Stomach (tissue), 9 donors: ENCODE measurements around the gene GGTA1. TPM values are rescaled to one million over a fixed set of nuclear protein-coding genes. Genes with fewer than 3 reads are reported as not detected.

Source experiments
- DNase-seq, 2 donors: peaks; one replicate each; pipeline versions ENCODE4 v3.0.0 to v3.0.0-alpha.2; 2013 to 2019
- H3K27ac ChIP-seq, 5 donors: fragments of 200-600 bp in 4 of 5; sonication (generic) in 4 of 5; one replicate each; pipeline ENCODE4 v1.5.1; 2013 to 2019; ENCODE audit warnings: mild to moderate bottlenecking in 1 of 5, moderate library complexity in 1 of 5
- H3K27me3 ChIP-seq, 3 donors: fragments of 200-600 bp; sonication (generic); one replicate each; pipeline ENCODE4 v1.5.1; 2017 to 2019; ENCODE audit warnings: mixed run types in 1 of 3
- H3K36me3 ChIP-seq, 4 donors: fragments of 200-600 bp; sonication (generic); 1 replicate in 3 of 4; 2 replicates in 1 of 4; pipeline ENCODE4 v1.5.1; 2016 to 2019
- H3K4me1 ChIP-seq, 4 donors: fragments of 200-600 bp; sonication (generic); one replicate each; pipeline ENCODE4 v1.5.1; 2016 to 2019
- H3K4me3 ChIP-seq, 4 donors: fragments of 200-600 bp; sonication (generic) in 3 of 4; one replicate each; pipeline ENCODE4 v1.5.1; 2016 to 2019; ENCODE audit warnings: mild to moderate bottlenecking in 1 of 4
- H3K9me3 ChIP-seq, 4 donors: fragments of 200-600 bp; sonication (generic); one replicate each; pipeline ENCODE4 v1.5.1; 2016 to 2019
- EP300 ChIP-seq: sonication (generic); formaldehyde crosslinking; IDR thresholded peaks from one replicate; pipeline ENCODE4 v1.6.1; 2017; ENCODE audit warnings: antibody characterized with exemption
- POLR2A ChIP-seq, 4 donors: fragments of 450-650 bp; IDR thresholded peaks; one replicate each; pipeline ENCODE4 v1.6.1; 2016; ENCODE audit warnings: antibody characterized with exemption in 4 of 4, control low read depth in 2 of 4, mild to moderate bottlenecking in 1 of 4, moderate library complexity in 1 of 4
- POLR2AphosphoS5 ChIP-seq, 3 donors: sonication (generic); formaldehyde crosslinking; IDR thresholded peaks; one replicate each; pipeline ENCODE4 v1.6.1; 2016; ENCODE audit warnings: antibody characterized with exemption in 3 of 3
- WGBS, 5 donors: extraction: QIAGEN DNeasy Blood & Tissue Kit in 3 of 5; methylation state at CpG; one replicate each; pipeline versions ENCODE4 v1.1.5 to v1.1.7; 2013 to 2018; 5-methylcytosine and 5-hydroxymethylcytosine counted together
- intact Hi-C: fragments of 100-400 bp; cut with DNase I; formaldehyde crosslinking; loops from one replicate; pipeline ENCODE4 v1.15.1; 2023; ENCODE audit warnings: low total_unique reads
- polyA plus RNA-seq, 3 donors: library from polyadenylated mRNA; stranded (reverse); fragments of 200-250 nt; gene quantifications; one replicate each; pipeline ENCODE4 v1.2.3, GENCODE V29; 2013
- total RNA-seq, 5 donors: library from RNA; depleted of rRNA; stranded (reverse); fragments of >200 nt; gene quantifications; one replicate each; pipeline versions ENCODE4 v1.1.0 to v1.2.3, GENCODE V29; 2014 to 2016
- TF ChIP-seq, protein P1 (sequence below), 7 experiments: fragments of 450-650 bp in 4 of 7; fragments of 200-600 bp in 3 of 7; sonication (generic) in 3 of 7; IDR thresholded peaks; one replicate each; pipeline ENCODE4 v1.5.1; 2016 to 2019; ENCODE audit warnings: antibody characterized with exemption in 7 of 7, control low read depth in 2 of 7, mild to moderate bottlenecking in 1 of 7
- donor health status: healthy with polysubstance abuse.
- donor health status: Bipolar disorder and iron deficiency.
- donor health status: healthy.

The GGTA1 gene
- total and polyA plus RNA-seq, 8 donors: 6.2 to 19.6 (median 7.1) TPM; not detected in 1

DNA sequence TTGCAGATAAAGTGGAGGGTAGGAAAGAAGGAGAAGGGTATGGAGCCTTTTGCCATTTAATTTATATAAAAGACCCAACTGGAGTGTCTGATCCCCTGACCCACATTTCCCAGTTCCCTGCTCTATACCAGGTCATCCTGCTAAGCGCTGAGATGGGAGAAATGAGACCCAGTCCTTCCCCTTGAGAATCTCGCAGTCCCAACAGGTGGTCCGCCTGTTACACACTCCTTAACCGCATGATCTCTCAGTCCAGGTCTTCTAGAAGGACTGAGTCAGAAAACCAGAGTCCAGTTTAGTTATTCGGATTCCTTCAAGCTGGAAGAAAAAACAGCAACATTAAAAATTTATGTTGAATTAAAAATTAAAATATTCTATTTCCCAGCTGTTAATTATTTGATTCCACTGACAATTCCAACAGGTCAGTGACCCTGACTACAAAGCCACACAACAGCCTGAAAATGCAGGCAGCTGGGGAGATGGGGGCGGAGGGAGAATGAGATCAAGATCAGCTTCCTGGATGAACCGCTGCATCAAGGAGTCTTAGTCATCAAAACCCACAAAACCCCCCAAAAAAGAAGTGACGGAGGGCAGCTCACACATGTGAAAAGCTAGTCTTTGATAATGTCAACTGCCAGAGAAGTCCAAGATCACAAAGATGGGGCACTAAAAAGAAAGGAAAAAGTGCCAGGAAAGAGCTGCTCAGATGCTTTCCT lies 44.0 kb downstream of the GGTA1 start:
- H3K9me3 ChIP-seq: no peaks in the 10 kb centered on the region
- intact Hi-C loops: no loop called here
- WGBS, 5 donors: 66 to 75% (median 68%) methylated on average over 8 of the region's 8 CpGs
- H3K4me3 ChIP-seq: no peak overlapping the region
- H3K4me1 ChIP-seq: peaks cover 0 to under 1% (median 0%) of the 10 kb centered on the region in 4 donors
- TF ChIP-seq, protein P1, sequence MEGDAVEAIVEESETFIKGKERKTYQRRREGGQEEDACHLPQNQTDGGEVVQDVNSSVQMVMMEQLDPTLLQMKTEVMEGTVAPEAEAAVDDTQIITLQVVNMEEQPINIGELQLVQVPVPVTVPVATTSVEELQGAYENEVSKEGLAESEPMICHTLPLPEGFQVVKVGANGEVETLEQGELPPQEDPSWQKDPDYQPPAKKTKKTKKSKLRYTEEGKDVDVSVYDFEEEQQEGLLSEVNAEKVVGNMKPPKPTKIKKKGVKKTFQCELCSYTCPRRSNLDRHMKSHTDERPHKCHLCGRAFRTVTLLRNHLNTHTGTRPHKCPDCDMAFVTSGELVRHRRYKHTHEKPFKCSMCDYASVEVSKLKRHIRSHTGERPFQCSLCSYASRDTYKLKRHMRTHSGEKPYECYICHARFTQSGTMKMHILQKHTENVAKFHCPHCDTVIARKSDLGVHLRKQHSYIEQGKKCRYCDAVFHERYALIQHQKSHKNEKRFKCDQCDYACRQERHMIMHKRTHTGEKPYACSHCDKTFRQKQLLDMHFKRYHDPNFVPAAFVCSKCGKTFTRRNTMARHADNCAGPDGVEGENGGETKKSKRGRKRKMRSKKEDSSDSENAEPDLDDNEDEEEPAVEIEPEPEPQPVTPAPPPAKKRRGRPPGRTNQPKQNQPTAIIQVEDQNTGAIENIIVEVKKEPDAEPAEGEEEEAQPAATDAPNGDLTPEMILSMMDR (IDR thresholded peaks at IDR 0.05): no peak
- TF ChIP-seq POLR2AphosphoS5 (IDR thresholded peaks at IDR 0.05) (no peak), POLR2A (IDR thresholded peaks at IDR 0.05) (no peak), EP300 (no peak)
- no peaks in the 10 kb centered on the region for H3K36me3 ChIP-seq
- no peak overlapping the region for H3K27ac ChIP-seq
- no peak for DNase-seq
- peaks cover 0 to 5% (median 0%) of the 10 kb centered on the region in 3 donors for H3K27me3 ChIP-seq

DNA sequence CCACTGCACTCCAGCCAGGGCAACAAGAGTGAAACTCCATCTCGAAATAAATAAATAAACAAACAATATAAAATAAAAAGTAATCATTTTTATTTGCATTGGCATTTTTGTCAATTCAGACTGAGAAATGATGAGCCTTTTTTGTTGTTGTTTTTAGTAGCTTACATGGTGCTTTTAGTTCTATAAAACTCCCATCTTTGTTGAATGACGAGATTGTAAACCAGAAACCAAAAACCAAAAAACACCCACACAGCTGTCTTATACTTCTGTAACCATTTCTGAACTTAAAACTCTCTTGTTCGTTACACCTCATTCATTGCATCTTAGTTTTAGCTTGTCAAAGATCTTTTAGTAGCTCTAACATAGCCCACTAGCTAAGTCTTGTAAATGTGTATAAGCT lies 44.7 kb downstream of the GGTA1 start:
- intact Hi-C loops: no loop called here
- no peaks in the 10 kb centered on the region for H3K9me3 ChIP-seq
- H3K4me1 ChIP-seq: peaks cover 0 to 8% (median 0%) of the 10 kb centered on the region in 4 donors
- 65 to 83% (median 80%) methylated on average over 3 of the region's 3 CpGs for WGBS, 5 donors
- no peaks in the 10 kb centered on the region for H3K36me3 ChIP-seq
- no peak for TF ChIP-seq POLR2A (IDR thresholded peaks at IDR 0.05)
- no peak for TF ChIP-seq EP300
- TF ChIP-seq POLR2AphosphoS5 (IDR thresholded peaks at IDR 0.05): no peak
- no peak overlapping the region for H3K27ac ChIP-seq
- no peak for DNase-seq
- no peaks in the 10 kb centered on the region for H3K27me3 ChIP-seq
- no peak overlapping the region for H3K4me3 ChIP-seq

DNA sequence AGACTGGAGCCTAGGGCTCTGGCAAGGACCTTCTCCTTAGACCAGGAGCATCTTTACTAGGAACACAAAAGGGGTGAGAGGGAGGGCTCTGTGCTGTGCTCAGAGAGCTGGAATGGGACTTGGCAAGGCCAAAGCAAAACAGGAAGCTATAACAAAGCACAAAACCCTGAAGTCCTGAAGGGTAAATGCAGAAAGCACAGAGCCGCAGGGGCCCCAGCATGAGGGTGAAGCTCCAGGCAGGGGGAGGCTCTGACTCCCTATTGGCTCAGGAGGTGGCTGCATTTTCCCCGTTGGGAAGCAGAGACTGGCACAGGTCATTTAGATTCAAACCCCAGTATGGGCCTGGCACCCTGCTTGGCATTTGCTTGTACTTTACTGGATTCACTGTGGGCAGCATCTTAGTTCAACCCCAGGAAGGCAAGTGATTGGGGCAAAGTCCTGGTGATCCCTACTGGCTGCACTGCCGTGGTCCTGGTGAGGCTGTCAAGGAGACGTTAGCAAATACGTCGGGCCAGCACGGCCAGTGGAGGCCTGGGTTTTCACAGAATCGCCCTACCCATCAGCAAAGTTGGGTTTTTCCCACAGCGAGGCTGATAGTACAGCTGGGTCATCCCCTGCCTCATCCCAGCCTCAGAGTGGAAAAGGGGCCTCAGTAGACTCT lies 46.3 kb downstream of the GGTA1 start:
- Histone ChIP-seq H3K4me1 (peaks cover 0 to 9% (median 0%) of the 10 kb centered on the region in 4 donors), H3K27ac (no peak overlapping the region), H3K9me3 (no peaks in the 10 kb centered on the region), H3K4me3 (no peak overlapping the region), H3K27me3 (no peaks in the 10 kb centered on the region), H3K36me3 (no peaks in the 10 kb centered on the region)
- no peak for DNase-seq
- intact Hi-C loops: no loop called here
- TF ChIP-seq POLR2A (IDR thresholded peaks at IDR 0.05) (no peak), POLR2AphosphoS5 (IDR thresholded peaks at IDR 0.05) (no peak), EP300 (no peak)
- TF ChIP-seq, protein P1 (IDR thresholded peaks at IDR 0.05): no peak
- 56 to 72% (median 64%) methylated on average over 8 to 9 of the region's 9 CpGs for WGBS, 5 donors

DNA sequence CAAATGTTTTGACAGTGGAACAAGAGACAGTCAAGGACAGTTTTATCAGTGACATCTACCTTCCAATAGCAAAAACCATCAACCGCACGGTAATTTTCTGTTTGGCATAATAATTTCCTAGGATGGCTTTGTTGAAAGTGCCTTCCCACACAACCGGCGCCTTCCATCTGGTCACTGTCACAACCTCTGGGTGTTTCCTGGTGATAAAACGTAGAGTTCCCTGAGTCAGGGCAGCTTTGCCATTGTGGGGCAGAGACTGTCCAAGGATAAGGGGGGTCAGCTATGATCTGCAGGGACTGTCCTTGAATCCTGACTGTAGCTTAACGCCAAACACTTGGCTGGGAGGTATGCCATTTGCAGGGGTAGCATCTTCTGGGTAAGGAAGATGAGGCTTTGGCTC lies 47.6 kb downstream of the GGTA1 start:
- TF ChIP-seq POLR2AphosphoS5 (IDR thresholded peaks at IDR 0.05) (no peak), POLR2A (IDR thresholded peaks at IDR 0.05) (no peak), EP300 (no peak)
- TF ChIP-seq, protein P1 (IDR thresholded peaks at IDR 0.05): no peak
- 87 to 96% (median 93%) methylated on average over 6 of the region's 6 CpGs for WGBS, 5 donors
- no peak overlapping the region for H3K4me3 ChIP-seq
- no peak overlapping the region for H3K27ac ChIP-seq
- intact Hi-C loops: no loop called here
- peaks cover 0 to 9% (median 0%) of the 10 kb centered on the region in 4 donors for H3K4me1 ChIP-seq
- no peaks in the 10 kb centered on the region for H3K27me3 ChIP-seq
- H3K9me3 ChIP-seq: no peaks in the 10 kb centered on the region
- DNase-seq: no peak
- no peaks in the 10 kb centered on the region for H3K36me3 ChIP-seq
